Activated T-helper 9 cell treated with anti-CD3 and anti-CD28 coated beads, Interleukin-2, amount 50 U/mL, for 16 hours (primary cell): ENCODE data around the gene PTGES2.
A peak's percentile ranks its signal among the peaks of the same experiment; 100 is the strongest.

Source experiments
- DNase-seq: peaks from one replicate; pipeline ENCODE4 v3.0.0-alpha.2; 2020; ENCODE audit warnings: low read depth

PTGES2 gene

DNA sequence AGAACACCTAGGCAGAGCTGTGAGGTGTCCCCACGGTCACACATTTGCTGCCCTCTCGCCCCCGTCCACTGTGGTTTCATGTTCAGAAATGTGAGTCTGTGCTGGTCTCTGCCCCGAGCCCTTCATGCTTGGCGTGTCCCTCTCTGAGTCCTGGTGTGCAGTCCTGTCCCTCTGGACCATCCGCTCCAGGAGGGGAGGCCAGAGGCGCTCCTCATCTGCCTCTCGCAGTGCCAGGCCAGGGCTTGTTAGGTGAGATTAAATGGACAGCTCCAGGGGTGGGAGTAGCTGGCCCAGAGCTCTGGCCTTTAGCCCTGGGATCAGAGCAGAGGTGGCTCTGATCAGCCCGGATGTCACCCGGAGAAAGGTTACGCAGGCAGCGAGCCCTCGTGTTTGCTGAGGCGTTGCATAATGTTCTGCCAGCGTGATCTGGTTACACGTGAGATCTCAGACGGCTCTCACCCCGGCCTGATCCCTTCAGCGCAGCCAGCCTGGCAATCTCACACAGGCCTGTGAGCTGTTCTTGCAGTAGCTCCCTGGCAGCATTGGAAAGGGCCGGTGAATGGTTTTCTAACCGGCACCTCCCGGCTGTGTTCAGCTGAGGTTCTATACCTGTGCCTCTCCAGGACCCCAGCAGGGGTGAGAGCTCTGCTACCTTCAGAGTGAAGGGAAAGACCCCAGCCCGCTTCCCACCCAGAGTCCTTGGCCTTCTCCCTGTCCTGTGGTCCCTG lies 24.5 kb downstream of the PTGES2 start:
- no peak for DNase-seq

- DNase-seq, result no peak
Measured at GRCh38 chr9:128102196-128102595, 25.3 kb downstream of the PTGES2 start.

DNA sequence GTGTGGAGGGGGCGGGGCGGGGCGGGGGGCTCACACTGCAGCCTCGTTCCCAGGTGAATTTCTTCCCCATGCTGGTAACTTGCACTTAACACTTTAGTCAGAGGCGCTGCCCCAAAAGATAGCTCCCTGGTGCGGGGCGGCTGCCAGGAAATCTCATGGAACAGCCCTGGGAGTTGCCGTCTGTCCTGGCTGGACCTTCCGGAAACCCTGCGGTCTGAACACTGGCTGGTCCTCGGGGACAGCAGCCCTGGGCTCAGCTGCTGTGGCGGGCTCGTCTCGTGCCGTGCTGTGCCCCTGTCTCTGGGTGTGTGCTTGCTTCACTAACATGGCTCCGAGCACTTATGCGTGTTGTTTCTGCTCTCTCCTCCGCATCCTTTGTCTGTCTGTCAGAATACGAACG lies 25.8 kb downstream of the PTGES2 start:
- DNase-seq, result no peak

DNA sequence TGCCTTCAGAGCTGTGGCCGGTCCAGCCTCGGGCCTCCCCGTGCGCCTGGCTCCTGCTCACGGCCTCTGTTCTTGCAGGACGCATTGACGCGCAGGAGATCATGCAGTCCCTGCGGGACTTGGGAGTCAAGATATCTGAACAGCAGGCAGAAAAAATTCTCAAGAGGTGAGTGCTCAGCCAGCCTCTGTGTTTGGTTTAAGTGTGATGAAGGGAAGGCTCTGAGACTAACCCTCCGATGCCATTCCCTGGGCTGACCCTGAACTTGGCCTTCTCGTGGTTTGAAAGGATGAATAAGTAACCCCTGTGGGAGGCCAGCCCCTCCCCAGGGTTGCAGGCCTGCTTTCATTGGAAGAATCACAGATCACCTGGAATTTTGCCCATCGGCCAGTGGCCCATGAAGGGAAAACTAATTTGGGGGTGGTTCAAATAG lies 26.3 kb downstream of the PTGES2 start:
- DNase-seq, result no peak

DNA sequence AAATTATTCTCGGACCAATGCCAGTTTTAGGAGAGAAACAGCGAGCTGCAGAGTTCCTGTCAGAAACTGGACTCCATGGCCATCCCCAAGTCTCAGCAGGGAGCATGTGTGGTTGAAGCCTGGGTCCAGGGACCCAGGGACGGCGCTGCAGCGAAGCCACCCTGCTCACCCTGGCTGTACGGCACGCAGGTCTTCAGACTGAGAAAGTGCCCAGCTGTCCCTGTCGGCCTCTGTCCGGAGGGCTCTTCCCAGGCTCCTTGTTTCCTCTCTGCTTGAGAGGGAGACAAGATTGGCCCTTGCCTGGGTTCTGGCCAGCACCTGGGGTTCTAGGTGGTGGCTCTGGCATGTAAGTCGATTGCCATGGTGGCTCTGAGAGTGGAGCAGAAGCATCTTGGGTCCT lies 26.9 kb downstream of the PTGES2 start:
- no peak for DNase-seq

DNA sequence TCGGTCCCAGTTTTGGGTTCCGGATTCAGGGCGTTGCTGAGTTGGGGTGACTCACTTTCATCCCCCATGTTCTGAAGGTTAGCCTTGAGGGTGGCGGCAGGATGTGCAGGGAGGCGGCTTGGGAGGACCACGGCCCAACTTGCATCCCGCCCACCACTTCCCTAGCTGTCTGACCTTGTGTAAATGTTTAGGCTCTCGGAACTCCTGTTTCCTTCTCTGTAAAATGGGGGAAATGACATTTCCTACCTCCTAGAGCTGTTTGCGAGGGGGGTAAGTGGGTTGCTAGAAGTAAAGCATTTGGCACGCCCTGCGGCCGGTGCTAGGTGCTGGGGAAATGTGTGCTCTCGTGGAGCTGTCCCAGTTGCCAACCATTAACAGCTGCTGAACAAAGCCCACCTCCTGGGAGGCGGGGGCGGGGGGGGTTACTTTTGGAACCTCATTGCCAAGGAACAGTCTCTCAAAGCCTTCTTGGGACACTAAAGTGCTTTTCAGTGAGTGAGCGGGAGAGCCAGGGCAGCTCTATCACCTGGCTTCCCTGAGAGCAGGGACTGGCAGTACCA lies 27.5 kb downstream of the PTGES2 start:
- no peak for DNase-seq

- DNase-seq, result no peak
Measured at GRCh38 chr9:128099231-128099931, 28.1 kb downstream of the PTGES2 start.

- DNase-seq, result peak; percentile 33
Measured at GRCh38 chr9:128098297-128099230, 29.0 kb downstream of the PTGES2 start.

DNA sequence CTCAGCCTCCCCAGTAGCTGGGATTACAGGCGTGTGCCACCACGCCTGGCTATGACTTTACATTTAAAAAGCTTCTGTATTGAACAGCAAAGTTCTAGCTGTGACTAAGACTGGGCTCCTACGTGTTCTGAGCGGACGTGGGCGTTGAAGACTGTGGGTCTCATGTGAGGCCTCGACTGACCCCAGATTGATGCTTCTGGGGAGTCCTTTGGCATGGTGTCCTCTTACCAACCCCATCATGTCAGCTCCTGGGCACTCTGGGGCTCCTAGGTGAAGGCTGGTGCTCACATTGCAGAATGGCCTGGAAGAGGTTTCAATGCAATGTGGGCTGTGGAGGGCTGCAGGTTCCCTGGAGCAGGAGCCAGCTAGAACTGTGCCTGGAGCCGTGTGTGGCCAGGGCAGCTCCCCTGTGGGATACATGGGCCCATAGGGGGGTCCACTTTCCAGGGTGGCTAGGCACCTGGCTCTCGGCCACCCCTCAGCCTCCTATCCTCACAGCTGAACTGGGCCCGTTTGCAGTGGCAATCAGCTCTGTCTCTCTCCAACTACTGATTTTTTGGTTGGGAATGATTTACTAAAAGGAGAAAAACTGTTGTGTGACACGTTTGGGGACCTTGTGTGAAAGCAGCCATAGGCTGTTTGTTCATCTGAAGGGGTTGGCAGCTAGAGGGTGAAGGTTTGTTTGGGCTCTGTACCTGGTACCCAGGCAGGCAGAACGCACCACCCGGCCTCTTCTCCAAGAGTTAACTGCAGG lies 29.8 kb downstream of the PTGES2 start:
- no peak for DNase-seq

- DNase-seq, result no peak
Measured at GRCh38 chr9:128096616-128097536, 30.7 kb downstream of the PTGES2 start.

- no peak for DNase-seq
Measured at GRCh38 chr9:128094950-128095544, 32.5 kb downstream of the PTGES2 start.

DNA sequence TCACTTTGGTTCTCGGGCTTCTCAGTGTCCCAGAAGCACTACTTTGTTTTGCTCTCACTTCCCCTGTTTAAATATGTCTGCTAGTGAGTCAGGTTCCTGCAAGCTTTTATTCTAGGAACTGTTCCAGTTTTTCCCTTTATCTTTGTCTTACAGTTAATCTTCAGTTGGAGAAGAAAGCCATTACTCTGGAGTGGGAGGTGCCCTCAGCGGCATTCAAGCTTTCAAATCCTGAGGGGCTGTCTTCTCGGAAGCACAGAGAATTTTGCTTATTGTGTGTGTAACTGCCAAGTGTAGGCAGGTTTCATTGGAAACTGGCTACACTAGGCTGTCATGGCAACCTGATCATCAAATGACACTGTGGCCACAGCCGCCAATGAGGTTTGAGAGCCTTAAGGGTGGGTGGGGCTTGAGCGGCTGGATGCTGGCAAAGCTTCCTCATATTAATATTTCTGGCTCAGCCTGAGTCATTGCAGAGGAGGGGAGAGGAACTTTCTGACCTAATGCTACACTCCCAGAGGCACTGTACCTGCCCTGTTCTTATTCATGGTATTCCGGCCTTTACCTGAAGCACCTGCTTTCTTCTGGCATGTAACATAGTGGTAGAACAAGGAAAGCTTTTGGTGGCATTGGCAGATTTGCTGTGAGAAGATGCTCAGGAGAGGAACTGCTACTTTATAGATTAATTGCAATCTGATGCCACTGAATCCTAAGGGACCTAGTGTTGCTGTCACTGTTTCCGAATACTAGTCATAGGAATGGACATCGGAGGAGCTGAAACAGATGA lies 33.2 kb downstream of the PTGES2 start:
- peak; percentile 67 for DNase-seq

DNA sequence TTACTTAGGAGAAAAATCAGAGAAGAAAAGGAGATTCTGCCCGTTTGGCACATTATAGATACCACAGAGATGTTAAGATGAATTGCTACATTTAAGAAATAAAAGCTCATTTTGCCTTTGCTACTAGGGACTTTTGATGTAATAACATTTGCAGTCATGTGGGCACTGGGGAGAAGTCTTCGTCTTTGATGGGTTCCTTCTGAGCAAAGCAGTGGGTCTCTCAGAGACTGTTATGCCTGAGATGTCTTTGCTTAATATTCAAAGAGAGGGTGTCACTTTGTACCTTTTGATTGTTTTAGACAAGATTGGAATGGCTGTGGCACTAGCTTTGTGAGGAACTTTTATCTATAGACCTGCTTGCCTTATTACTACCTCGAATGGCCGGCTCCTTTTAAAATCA lies 34.5 kb downstream of the PTGES2 start:
- DNase-seq, result no peak

DNA sequence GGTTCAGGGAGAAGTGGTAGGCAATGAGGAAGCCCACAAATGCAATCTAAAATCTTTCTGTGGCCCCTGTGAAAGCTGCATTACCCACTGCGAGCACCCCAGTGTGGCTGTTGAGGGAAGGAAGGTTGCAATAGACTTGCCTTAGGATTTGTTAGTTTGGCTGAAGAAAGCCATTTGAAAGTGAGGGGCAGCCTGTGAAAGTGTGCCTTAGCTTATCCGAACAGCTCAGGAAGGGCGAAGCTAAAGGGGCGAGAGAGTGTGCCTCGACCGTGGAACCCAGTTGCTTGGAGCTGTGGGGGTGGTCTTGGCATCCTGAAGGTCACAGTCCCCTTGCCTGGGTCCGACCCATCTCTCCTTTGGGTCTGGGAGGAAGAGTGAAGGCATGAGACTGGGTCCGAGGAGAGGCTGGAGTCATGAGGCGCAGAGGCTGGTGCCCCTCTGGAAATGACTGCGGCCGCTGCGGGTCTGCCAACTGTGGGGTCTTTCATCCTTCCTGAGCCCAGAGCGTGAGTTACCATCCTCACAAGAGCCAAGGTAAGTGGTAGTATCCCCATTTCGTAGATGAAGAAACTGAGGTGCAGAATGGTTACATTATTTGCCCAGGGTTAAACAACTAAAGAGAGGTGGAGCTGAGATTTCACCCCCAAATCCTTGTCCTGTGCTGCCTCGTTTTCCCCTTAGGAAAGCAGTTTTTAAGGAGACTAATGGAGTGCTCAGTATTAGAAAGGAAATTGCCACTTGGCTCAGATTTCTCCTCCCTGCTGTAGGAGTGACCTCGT lies 35.1 kb downstream of the PTGES2 start:
- DNase-seq, result no peak

DNA sequence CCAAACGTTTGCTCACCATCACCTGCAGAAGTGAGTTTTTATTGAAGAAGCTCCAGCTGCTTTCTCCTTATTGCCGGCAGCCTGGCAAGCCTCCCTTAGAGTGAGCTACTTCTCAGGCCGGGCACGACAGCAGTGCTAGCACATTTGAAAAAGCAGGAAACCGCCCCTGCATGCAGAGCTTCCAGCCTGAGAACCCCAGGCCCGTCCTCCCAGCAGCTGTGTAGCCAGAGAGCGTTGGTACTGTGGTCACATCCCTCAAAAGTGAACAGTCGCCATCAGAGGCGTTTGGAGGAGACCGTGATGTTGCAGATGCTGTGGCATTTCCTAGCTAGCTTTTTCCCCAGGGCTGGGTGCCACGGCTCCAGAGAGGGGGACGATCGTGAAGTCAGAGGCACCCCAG lies 36.0 kb downstream of the PTGES2 start:
- no peak for DNase-seq

DNA sequence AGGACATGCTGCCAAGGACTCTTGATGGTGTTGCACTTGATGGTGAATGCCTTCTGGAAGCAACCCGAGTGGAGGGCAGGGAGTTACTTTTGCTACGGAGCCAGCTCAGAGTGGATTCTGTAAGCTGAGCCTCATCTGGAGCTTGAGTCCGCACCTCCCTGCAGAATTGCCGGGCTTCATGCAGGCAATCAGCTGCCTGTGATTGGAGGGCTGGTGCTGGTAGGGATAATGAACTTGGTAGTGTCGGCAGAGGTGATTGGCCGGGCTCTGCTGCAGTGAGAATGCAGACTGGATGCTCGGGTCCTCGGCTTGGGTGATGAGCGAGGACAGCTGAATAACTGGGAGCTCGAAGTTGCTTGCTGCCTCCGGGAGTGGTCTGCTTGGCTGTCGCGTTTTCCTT lies 36.4 kb downstream of the PTGES2 start:
- no peak for DNase-seq

- no peak for DNase-seq
Measured at GRCh38 chr9:128089299-128089698, 38.2 kb downstream of the PTGES2 start.

DNA sequence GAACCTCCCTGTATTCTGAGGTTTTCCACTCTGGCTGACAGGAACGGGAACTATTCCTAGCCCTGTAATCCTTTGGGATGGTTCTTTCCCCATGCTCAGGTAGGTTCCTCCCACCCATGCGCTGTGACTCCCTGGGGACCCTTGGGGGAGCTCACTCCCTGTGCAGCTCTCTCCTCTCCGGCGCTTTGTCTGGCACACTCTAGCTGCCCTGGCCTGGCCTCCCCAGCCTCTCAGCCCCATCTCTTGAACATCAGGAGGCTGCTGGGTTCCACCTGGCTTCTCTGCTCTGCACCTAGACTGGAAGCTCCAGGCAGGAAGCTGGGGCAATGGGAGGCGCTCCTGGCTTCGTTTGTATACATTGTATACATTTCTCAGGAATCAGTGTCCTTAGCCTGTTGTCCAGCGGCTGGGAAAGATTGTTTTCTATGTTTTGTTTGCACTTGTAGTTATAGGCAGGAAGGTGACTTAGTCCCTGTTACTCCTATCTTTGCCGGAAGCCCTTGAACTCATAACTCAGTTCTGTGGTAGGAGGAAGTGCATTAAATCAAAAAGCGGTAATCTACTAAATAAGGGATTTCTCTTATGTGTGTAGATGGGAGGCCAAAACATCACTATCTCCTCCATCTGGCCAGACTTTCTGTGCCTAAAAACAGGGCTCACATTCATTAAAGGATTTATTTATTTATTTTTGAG lies 39.1 kb downstream of the PTGES2 start:
- no peak for DNase-seq
